NCI-H146 treated with DMSO at 0.1 percent for 48 hours (cell line): Measurements from ENCODE around the gene MN1.

Experiments used
- DNase-seq: peaks from one replicate; lab custom pipeline; 2025; ENCODE audit not compliant: unreplicated experiment; lab: John Stamatoyannopoulos, UW

The MN1 gene

GRCh38 chr22:27765706-27766291, 35.8 kb downstream of the MN1 start:
- no peak for DNase-seq

- no peak for DNase-seq
Observed at GRCh38 chr22:27764722-27765236, 36.8 kb downstream of the MN1 start.

GRCh38 chr22:27761665-27762064, 39.9 kb downstream of the MN1 start:
- DNase-seq: no peak

GRCh38 chr22:27761000-27761399, 40.6 kb downstream of the MN1 start:
- no peak for DNase-seq

GRCh38 chr22:27760474-27760873, 41.1 kb downstream of the MN1 start:
- no peak for DNase-seq

GRCh38 chr22:27757928-27758525, 43.5 kb downstream of the MN1 start:
- no peak for DNase-seq

GRCh38 chr22:27756212-27756660, 45.3 kb downstream of the MN1 start:
- no peak for DNase-seq

GRCh38 chr22:27755521-27756211, 45.9 kb downstream of the MN1 start:
- DNase-seq: no peak

- no peak for DNase-seq
Observed at GRCh38 chr22:27754888-27755480, 46.6 kb downstream of the MN1 start.

GRCh38 chr22:27754247-27754887, 47.2 kb downstream of the MN1 start:
- DNase-seq: no peak

GRCh38 chr22:27752771-27753170, 48.8 kb downstream of the MN1 start:
- DNase-seq: no peak

- no peak for DNase-seq
Observed at GRCh38 chr22:27752141-27752540, 49.4 kb downstream of the MN1 start.

- DNase-seq: no peak
Observed at GRCh38 chr22:27751277-27752070, 50.1 kb downstream of the MN1 start.

GRCh38 chr22:27750584-27751265, 50.8 kb downstream of the MN1 start:
- DNase-seq: no peak

- DNase-seq: no peak
Observed at GRCh38 chr22:27749597-27750225, 51.8 kb downstream of the MN1 start.

- DNase-seq: no peak
Observed at GRCh38 chr22:27748751-27749191, 52.8 kb downstream of the MN1 start.

- no peak for DNase-seq
Observed at GRCh38 chr22:27748349-27748748, 53.2 kb downstream of the MN1 start.

GRCh38 chr22:27747396-27748221, 53.9 kb downstream of the MN1 start:
- DNase-seq: no peak

GRCh38 chr22:27746918-27747317, 54.6 kb downstream of the MN1 start:
- DNase-seq: no peak
